Kidney glomerular epithelial cell (primary cell): ENCODE measurements around the gene KMT5C.

Experiments used
- DNase-seq: peaks from one replicate; lab custom pipeline; 2025; lab: John Stamatoyannopoulos, UW

Gene KMT5C

DNA sequence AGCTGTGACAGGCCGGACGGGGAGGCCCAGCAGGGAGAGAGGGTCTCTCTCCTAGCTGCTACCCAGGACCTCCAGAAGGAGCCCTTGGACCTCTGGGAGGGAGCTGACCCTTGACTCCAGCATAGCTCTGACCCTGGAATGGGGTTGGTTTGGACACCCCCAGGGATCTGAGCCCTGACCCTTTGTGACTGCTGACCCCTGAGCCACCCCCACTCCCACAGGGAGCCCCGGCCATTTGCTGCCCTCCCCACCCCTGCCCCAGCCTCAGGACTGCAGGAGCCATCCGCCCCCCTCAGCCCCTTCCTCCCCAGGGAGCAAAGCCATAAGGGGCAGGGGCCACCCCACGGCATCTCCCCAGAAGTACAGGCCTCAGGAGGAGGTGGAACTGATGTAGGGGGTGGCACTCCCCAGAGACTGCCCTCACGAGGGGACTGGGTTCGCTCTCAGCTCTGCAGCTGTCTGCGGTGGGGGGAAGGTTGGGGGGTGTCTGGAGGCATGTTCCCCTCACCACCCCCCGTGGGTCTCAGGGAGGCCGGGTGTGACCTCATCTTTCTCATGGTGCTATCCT, 7.8 kb downstream of the KMT5C start:
- no peak for DNase-seq

DNA sequence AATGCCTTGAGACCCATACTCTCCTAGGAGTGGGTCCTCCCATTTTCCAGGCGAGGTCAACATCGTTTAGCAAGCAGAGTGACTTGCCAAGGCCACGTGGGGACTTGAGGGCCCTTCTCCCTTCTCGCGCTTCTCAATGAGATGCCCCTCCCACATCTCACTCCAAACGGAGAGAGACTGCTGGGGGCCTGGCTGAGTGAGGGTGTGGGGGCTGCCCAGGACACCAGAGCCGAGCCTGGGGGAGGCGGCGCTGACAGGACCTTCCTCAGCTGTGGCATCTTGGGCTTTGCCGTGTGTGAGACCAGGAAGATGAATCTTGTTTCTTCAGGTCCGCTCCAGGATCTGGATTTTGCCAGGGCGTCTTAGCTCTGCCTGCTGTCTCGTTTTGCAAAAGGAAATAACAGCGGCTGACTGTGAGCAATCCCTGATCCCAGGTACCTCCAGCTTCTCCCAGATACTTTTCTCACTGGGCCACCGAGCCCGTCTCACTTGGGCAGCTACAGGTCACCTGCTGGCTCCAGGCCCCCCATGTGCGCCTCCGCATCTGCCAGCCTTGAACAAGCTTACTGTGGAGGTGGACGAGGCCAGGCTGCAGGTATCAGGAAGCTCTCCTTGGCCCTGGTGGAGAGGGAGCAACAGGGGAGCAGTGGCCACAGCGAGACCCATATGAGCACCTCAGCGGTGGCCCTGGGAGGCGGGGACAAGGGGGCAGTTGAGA, 8.8 kb downstream of the KMT5C start:
- DNase-seq = no peak

DNA sequence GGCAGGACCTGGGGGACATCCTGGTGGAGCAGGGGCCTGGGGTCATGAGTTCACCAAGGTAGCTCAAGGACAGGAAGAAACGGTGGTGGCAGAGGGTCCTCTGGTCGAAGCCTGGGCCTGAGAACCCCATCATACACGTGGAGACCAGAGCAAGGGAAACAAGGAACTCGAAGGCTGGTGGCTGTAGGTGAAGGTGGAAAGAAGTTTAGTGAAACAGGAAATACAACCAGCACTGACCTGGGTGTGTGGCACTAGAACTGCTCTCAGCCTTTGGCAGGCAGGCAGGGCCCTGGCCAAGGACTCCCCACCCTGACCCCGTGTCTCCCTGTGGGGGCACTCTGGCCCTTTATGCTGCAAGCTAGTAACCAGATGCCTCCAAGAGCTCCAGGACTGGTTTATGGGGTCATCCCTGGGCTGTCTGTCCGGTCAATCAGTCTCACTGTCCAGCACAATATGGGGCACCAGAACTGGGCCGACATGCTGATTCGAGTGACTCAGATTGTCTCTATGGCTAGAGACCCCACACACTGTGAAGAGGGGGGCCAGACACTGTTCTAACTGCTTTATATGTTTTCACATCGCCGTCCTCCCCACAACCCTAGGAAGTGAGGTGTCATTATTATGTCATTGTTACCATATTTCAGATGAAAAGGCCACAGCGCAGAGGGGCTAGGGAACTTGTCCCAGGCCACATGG, 11.1 kb downstream of the KMT5C start:
- DNase-seq = no peak

DNA sequence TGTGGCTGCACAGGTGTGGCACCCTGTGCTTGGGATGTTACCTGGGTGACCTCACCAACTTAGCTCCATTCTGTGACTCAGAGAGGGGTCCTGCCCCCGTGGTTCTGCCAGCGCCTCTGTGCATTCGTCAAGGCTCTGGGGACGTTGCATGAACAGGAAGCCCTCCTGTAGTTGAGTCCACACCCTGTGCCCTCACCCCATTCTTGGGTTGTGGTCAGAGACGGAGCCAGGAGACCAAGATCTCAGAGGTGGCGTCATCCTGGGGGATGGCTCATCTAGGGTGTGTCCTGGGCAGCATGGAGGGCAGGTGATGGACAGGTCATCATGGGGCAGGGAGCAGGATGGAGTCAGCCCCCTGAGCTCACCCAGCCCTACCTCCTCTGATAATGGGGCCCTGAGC, 12.4 kb downstream of the KMT5C start:
- DNase-seq = no peak

DNA sequence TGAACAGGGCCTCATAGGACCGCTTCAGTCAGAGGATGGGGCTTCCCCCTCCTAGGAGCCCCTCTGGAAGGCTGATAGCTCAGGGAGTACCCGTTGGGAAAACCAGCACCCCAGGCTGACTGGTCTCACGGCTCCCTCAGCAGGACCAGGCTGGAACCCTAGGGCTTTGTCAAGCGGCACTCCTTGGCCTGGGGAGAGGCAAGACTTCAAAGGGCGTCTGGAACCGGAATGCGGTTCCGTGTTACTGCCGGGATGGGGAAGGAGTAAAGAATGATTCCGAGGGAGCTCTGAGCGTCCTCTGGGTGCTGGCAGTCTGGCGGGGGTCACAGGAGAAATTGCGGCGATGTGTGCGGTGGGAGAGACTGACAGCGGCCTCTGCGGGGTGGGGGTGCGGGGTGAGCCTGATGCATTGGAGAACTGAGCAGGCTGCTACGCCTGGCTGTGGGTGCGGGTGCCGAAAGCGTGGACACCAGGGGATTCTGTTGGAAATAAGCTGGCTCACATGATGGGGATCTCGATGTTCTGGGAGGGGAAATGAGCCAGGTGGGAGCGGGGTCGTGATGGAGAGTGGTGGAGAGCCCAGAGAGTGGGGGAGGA, 13.0 kb downstream of the KMT5C start:
- no peak for DNase-seq

DNA sequence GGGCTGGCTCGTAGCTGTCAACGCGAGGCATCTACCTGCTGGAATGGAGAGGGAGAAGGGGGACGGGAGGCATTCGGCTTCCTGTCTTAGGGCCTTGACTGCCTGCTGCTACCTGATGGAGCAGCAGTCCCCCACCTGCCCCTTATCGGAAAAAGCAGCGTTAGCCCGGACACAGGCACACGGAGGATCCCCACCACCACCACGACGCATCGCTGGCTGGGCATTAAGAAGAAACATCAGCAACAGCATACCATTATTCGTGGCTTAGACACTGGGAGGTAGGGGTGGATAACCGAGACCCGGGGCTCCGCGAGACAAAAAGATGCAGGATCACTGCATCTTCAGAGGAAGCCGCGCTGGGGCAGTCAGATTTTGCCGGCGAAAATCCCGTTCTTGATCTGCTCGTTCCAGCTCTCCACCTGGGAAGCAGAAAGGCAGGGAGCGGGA, 13.7 kb downstream of the KMT5C start:
- DNase-seq = no peak

DNA sequence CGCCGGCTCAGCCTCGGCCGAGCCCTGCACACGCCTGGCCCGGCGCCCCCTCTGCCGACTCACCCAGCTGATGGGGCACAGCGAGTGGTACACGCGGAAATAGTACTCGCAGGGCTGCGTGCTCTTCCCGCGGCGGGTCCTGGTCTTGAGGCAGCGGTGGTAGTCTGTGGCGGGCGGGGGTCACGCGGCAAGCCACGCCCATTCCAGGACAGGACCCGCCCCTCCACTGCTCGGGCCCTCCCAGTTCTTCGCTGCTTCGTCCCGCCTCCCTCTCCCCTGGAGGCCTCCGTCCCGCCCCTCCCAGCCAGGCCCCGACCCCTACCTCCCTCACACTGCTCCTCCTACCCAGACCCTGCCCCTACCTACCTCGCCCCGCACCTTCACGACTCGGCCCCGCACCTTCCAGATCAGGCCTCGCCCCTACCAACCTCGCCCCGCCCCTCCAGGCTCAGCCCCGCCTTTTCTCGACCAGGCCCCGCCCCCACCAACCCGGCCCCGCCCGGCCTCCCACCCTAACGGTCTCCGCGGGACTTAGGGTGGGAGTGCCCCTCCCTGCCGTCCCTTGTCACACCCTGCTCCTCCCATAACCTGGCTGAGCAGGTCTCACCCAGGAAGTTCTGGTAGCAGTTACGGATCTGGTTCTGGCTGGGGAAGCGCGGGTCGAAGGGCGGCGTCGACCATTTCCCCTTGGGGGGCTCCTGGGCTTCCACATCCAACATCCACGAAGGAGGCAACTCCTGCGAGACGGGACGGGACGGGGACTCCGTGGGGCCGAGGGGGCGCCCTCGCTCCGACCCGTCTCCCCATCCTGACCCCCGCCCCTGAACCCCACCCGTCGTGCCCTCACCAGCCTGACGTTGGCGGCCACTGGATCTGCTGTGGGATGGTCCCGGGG, 14.4 kb downstream of the KMT5C start:
- peak; percentile 27 for DNase-seq

DNA sequence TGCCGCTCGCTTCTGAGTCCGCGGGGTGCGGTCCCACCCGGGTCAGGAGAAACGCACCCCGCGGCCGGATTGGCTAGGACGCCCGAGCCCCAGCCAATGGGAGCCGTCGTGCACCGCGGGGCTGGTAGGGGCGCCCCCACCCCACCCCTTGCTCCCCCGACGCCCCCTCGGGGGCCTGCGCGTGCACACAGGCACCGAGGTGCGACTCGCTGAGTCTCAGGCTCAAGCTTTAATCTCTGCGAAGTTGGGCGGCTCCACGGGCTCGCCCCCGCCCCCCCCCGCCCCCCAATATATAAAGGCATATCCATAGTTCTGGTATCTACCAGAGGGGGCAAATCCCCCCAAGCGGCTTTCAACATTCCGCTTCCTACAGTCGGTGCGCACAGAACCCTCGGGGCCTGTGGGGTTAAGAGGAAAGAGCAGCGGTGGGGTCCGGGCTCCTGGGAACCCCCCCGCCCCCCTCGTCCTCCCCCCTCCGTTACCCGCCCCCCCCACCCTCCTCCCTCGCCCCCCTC, 15.1 kb downstream of the KMT5C start, which contains the start of gene COX6B2:
Gene COX6B2, minus strand, starts transcription at position 22 of the 515 bp plus-strand sequence. CDS start 198 bp downstream, outside the sequence.
- DNase-seq = no peak

DNA sequence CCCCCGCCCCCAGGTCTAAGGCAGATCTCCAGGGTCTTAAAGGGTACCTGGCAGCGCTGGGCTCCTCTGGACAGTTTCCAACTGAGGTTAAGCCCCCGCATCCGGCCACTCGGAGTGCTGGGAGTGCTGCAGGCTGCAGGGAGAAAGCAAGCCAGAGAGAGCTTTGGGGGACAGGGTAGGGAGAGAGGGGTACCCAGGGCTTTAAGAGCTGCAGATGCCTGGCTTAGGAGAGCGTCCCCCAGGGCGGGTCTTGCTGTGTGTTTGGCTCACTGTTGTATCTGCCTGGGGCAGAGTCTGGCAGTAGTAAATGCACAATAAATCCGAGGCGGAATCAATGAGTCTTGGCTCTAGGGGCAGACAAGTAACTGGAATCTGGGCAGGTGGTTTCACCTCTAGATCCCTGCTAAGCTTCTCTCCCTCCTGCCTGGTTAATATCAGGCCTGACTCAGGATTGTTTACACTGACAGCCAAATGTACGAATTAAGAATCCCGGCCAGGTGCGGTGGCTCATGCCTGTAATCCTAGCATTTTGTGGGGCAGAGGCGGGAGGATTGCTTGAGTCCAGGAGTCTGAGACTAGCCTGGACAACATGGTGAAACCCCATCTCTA, 15.6 kb downstream of the KMT5C start:
- DNase-seq = no peak

DNA sequence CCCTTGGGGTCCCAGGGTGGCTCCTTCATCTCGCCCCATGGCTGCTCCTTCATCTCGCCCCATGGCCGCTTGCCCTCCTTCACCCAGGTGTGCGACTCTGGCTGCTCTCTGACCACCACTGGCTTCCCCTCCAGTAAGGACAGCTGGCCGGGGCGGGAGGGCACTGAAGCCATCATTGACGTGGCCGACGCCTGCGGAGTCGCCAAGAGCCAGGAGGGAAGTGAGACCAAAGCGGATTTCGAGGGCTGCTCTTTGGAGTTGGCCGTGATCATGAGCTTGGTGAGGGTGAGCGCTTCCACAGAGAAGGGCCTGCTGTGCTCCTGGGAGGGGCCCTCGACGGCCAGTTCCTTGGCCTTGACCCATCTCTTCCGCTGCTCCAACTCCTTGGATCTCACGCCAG, 18.8 kb downstream of the KMT5C start:
- DNase-seq = no peak

DNA sequence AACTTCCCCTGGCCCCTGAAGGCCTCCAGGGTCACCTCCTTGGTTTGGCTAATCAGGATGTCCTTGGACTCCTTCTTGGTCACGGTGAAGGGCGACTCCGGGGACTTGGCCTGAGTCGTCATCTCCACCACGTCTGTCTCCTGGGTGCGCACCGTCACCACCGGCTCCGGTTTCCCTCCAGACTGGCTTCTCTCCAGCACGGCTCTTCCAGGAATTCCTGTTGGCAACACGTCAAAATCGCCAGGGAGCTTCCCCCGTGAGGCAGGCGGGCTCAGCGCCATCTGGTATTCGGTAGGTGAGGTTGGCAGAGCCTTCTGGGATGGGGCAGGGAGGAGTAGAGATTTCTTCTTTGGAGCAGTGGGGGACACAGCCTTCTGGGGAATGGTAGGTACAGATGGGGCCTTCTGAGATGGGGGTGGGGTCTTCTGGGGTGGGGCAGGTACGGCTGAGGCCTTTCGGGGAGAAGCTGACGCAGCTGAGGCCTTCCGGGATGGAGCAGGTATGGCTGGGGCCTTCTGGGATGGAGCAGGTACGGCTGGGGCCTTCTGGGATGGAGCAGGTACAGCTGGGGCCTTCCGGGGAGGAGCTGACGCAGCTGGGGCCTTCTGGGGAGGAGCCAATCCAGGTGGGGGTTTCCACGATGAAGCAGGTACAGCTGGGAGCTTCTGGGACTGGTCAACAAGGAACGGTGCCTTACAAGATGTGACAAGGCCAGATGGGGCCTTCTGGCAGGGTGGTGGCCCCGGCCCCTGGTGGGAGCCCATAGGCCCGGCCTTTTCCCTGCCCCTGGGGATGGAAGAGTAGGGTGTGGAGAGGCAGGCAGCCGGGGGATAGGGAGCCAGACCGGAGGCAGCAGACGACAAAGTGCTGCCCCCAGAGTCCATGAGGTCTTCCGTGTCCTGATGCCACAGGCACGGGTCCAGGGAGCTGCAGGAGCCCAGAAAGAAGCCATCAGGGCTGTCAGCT, 19.6 kb downstream of the KMT5C start:
- DNase-seq = no peak

DNA sequence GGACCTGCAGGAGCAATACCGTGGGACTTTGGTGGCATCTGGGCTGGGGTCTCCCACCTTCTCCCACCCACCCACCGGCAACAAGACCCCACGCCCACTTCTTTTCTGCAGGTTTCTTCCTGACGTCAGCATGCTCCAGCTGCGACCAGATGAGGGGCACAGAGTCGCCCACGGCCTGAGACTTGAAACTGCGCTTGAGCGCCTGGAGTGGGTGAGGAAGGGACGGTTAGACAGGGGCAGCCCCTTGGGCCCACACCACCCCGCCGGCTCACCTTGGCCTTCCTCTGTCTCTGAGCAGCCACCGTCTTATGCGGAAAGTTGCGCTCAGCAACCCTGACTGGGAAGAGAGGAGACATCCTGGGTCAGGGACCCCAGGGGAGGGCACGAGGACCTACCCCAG, 21.2 kb downstream of the KMT5C start:
- no peak for DNase-seq

DNA sequence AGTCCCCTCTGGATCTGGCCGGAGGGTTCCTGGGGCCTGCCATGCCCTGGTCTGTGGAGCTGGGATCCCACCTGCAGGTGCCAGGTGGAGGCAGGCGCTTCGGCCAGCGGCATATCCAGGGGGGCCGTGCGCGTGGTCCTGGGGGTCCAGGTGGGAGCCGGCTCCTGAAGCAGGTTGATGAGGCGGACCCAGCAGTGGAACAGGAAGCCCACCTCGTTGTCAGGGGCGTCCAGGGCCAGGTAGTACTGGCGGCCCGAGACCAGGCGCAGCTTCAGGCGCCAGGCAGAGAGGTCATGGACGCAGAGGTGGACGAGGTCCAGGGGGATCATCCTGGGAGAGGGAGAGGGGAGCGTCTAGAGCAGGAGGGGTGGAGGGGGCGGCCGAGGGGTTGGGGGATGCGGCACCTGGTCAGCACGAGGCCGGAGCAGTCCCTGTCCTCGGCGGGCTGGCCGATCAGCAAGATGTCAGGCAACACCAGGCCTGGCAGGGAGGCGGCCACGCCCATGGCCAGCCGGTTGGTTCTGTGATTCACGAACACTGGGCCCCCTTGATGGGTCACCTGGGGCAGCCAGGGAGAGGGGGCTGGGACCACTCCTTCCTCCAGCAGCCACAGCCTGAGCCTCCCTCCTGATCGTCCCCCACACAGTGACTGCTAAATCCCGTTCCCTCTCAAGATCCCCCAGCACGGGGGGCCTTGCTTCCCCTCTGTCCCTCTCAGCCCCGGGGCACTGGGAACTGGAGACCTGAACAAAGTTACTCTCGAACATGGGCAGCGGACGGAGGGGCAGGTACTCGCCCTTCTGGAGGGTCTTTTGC, 22.7 kb downstream of the KMT5C start:
- no peak for DNase-seq

DNA sequence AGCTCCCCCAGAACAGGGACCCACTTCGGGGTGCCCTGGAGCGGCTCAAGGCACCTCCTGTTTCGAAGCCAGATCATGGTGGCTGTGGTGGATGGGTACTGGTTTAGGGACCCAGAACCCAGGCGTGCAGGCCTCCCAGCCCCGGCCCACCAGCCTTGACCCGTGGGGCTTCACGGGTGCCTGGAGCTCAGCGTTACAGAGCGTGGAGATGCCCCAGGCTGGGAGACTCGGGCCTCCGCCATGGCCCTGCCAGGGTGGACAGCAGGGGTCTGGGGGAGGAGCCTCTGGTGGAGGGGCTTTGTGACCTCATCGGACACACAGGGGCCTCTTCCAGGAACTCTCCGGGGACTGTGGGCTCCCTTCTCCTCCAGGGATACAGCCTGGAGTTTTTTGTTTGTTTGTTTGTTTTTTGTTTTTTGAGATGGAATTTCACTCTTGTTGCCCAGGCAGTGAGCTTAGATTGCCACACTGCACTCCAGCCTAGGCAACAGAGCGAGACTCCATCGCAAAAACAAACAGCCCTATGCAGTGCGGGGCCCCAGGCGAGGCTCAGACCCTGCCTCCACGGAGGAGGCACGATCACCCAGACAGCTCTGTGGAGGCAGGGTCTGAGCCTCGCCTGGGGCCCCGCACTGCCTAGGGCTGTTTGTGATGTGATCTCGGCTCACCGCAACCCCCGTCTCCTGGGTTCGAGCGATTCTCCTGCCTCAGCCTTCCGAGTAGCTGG, 23.5 kb downstream of the KMT5C start, which contains the start of gene GARIN5B:
Gene GARIN5B, minus strand, starts transcription at position 271 of the 727 bp plus-strand sequence. Its CDS starts 194 bp downstream, at position 77.
- no peak for DNase-seq

DNA sequence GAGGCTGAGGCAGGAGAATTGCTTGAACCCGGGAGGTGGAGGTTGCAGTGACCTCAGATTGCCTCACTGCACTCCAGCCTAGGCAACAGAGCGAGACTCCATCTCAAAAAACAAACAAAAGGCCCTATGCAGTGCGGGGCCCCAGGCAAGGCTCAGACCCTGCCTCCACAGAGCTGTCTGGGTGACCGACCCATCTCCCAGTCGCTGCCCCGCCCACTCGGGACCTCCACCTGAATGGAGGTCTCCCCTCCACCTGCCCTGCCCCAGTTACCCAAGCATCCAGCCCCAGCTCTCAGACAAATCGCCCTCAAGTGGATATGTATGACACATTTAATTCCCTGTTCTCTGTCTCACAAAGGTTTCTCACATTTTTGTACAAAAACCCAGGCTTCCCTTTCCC, 25.6 kb downstream of the KMT5C start:
- DNase-seq = no peak

DNA sequence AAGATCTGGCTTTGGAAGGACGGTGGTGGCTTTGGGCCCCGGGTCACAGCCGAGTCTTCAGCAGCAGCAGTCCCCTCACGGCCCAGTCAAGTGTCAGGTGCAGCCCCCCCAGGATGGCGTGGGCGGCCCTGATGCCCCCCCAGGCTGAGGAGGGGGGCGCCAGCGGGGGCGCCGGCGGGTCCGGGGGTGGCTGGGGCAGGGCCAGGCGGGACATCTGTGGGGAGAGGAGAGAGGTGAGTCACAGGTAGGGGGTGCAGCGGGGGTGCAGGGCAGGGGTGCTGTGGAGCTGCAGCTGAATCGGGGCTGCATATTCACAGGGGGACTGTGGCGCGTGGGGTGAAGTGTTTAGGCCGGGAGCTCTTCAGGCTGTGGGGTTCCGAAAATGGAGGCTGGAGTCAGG, 26.3 kb downstream of the KMT5C start:
- no peak for DNase-seq

DNA sequence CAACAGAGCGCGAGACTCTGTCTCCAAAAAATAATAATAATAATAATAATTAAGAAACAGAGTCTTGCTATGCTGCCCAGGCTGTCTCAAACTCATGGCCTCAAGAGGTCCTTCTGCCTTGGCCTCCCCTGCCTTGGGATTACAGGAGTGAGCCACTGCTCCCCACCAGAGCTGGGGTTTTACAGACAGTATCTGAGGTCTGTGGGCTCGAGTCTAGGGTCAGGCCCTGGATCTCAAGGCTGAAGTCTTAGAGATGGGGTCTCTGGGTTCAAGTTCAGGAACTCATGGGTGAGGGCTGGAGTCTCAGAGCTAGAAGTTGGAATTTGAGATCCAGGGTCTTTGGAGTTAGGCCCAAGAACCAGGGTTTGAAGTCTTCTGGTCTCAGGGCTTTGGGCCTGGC, 27.1 kb downstream of the KMT5C start:
- no peak for DNase-seq

DNA sequence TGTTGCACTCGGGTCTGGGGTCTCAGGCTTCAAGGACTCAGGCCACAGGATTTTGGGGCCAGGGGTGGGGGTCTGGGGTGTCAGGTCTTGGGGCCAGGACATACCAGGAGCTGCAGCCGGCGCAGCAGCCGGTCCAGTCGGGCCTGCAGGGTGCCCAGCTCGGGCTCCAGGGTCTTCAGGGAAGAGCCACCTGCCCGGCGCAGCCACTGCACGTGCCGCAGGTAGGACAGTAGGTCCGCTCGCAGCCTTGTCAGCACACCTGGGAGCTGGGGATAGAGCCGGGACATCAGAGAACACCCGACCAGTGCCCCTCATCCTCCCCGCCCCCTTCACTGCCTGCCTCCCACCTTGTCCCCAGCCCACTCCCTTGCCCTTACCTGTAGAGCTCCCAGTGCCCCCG, 28.4 kb downstream of the KMT5C start:
- DNase-seq = no peak
